Body of pancreas (tissue), 4 donors: ENCODE data around the gene CD207.

Source experiments
- POLR2A ChIP-seq, 3 donors: fragments of 450-650 bp; IDR thresholded peaks; one replicate each; pipeline ENCODE4 v1.6.1; 2016; ENCODE audit warnings: antibody characterized with exemption in 3 of 3, mild to moderate bottlenecking in 2 of 3
- TF ChIP-seq, protein P1 (sequence below), 7 experiments: fragments of 450-650 bp in 4 of 7; fragments of 200-600 bp in 3 of 7; sonication (generic) in 3 of 7; IDR thresholded peaks; one replicate each; pipeline ENCODE4 v1.5.1; 2016 to 2019; ENCODE audit warnings: antibody characterized with exemption in 7 of 7

DNA sequence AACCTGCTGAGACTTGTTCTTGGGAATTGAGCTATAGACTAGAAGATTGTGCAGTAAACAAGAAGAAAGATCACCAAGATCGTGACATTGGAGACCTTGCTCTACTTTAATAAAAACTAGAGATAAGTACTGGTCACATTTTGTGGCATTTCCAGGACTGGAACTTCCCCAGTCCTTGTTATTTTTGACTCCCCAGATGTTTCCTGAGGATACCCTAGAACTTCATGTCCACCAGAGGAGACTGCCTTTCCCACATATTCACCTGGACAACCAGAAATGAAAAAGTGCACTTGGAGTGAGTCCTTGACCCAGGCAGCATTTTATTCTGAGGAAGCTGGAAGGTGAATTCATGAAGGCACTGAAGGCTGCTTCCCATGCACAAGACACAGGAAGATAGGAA, 5.7 kb downstream of the CD207 start:
- TF ChIP-seq, protein P1, sequence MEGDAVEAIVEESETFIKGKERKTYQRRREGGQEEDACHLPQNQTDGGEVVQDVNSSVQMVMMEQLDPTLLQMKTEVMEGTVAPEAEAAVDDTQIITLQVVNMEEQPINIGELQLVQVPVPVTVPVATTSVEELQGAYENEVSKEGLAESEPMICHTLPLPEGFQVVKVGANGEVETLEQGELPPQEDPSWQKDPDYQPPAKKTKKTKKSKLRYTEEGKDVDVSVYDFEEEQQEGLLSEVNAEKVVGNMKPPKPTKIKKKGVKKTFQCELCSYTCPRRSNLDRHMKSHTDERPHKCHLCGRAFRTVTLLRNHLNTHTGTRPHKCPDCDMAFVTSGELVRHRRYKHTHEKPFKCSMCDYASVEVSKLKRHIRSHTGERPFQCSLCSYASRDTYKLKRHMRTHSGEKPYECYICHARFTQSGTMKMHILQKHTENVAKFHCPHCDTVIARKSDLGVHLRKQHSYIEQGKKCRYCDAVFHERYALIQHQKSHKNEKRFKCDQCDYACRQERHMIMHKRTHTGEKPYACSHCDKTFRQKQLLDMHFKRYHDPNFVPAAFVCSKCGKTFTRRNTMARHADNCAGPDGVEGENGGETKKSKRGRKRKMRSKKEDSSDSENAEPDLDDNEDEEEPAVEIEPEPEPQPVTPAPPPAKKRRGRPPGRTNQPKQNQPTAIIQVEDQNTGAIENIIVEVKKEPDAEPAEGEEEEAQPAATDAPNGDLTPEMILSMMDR (IDR thresholded peaks at IDR 0.05), result no peak
- no peak for TF ChIP-seq POLR2A (IDR thresholded peaks at IDR 0.05)
